Heart right ventricle (tissue), 16 donors: ENCODE data around the gene TRMU. TPM values are rescaled to one million over a fixed set of nuclear protein-coding genes. Genes with fewer than 3 reads are reported as not detected.
"Not testable (repeated sequence)": the region's sequence is repeated elsewhere in the genome, so short reads cannot be mapped to it uniquely, and the experiment has no call there.

Experiments used
- ATAC-seq, 8 donors: fragments of 200-7000 bp; cut with Tn5 transposase; one replicate each; pipeline ENCODE4 v1.9.1; 2020; ENCODE audit warnings: mild to moderate bottlenecking in 8 of 8, moderate library complexity in 8 of 8, moderate number of reproducible peaks in 1 of 8
- DNase-seq, 2 donors: peaks; one replicate each; pipeline ENCODE4 v3.0.0-alpha.2; 2020
- H3K27ac ChIP-seq, 10 donors: fragments of 200-600 bp; sonication (generic) in 2 of 10; one replicate each; pipeline versions ENCODE4 v1.5.0 to v1.8.0; 2020 to 2022; ENCODE audit warnings: mild to moderate bottlenecking in 3 of 10
- H3K27me3 ChIP-seq, 7 donors: fragments of 200-600 bp; one replicate each; pipeline ENCODE4 v1.8.0; 2021 to 2022; ENCODE audit warnings: mild to moderate bottlenecking in 2 of 7
- H3K36me3 ChIP-seq, 9 donors: fragments of 200-600 bp; sonication (generic) in 1 of 9; one replicate each; pipeline versions ENCODE4 v1.5.0 to v1.8.0; 2020 to 2022; ENCODE audit warnings: mild to moderate bottlenecking in 2 of 9
- H3K4me1 ChIP-seq, 9 donors: fragments of 200-600 bp; sonication (generic) in 1 of 9; one replicate each; pipeline versions ENCODE4 v1.5.0 to v1.8.0; 2020 to 2022; ENCODE audit warnings: mild to moderate bottlenecking in 4 of 9
- H3K4me3 ChIP-seq, 10 donors: fragments of 200-600 bp; sonication (generic) in 2 of 10; one replicate each; pipeline versions ENCODE4 v1.5.0 to v1.8.0; 2020 to 2022; ENCODE audit warnings: mild to moderate bottlenecking in 7 of 10, moderate library complexity in 2 of 10
- H3K9me3 ChIP-seq, 11 donors: fragments of 200-600 bp in 10 of 11; sonication (generic) in 2 of 11; one replicate each; pipeline versions ENCODE4 v1.5.0 to v1.8.0; 2013 to 2022; ENCODE audit warnings: mild to moderate bottlenecking in 2 of 11, control low read depth in 1 of 11, moderate library complexity in 1 of 11
- CTCF ChIP-seq, 9 donors: fragments of 200-600 bp; sonication (generic) in 2 of 9; IDR thresholded peaks; one replicate each; pipeline versions ENCODE4 v1.5.0 to v1.8.0; 2021 to 2022; ENCODE audit warnings: antibody characterized with exemption in 9 of 9, mild to moderate bottlenecking in 5 of 9, moderate library complexity in 1 of 9
- WGBS, 2 donors: extraction: QIAGEN DNeasy Blood & Tissue Kit; methylation state at CpG; one replicate each; pipeline ENCODE4 v1.1.7; 2013; ENCODE audit warnings: inconsistent platforms in 1 of 2; 5-methylcytosine and 5-hydroxymethylcytosine counted together
- intact Hi-C, 10 donors: fragments of 100-400 bp; cut with DNase I; formaldehyde crosslinking; loops; one replicate each; pipeline versions ENCODE4 v1.11.1 to v1.14.2; 2022
- polyA plus RNA-seq, 2 donors: library from polyadenylated mRNA; stranded (reverse); fragments of 200-250 nt; gene quantifications; one replicate each; pipeline ENCODE4 v1.2.3, GENCODE V29; 2013
- total RNA-seq, 10 donors: library from RNA; stranded (reverse); fragmentation: NEBNext Ultra II Directional in 3 of 10; extraction: Animal tissue kit (Norgen Biotek cat#: 25700) in 3 of 10; gene quantifications; one replicate each; pipeline versions ENCODE4 v1.2.1 to v1.2.4, GENCODE V29; 2021 to 2023
- donor health status: Arrhythmogenic right ventricular cardiomyopathy.
- donor health status: ischemic (EF 13 %, LVEDD 7.1; RV severe dilation, severe dysfunction).
- donor health status: healthy with polysubstance abuse.
- donor health status: DM: no; HTN: yes; CAD: no.
- donor health status: DM: no; HTN: no; CAD: no.
- donor health status: ischemic (EF 25% LVEDD 6.9; RV normal size, moderate dysfunction).
- donor health status: ischemic (EF 25% LVEDD 5.7; RV mildly dilated, moderate dysfunction).
- donor health status: healthy.
- donor health status: DM: yes; HTN: yes; CAD: no.
- donor health status: Ischemic cardiomyopathy.
- donor health status: ischemic (EF 35%, LVEDD 5.7; RV mildly dilated, moderate dysfunction).
- donor health status: nonischemic (EF 11% LVEDD 7.7; RV severe dilation, severe dysfunction).
- donor health status: DM: yes; HTN: yes; CAD: no.
- donor health status: PGD.
- donor health status: ischemic (EF 29% LVEDD 5.4; RV normal size, mild dysfunction).
- donor health status: nonischemic (EF 23%, LVEDD 6.1; RV moderate dilation, normal function).

Gene TRMU
- total and polyA plus RNA-seq, 12 donors, result 22.1 to 80.5 (median 31.1) TPM

- ATAC-seq (no peak), DNase-seq (no peak)
- intact Hi-C loops, result loop anchor here in 6 of 10 donors (2.0 to 10.0 kb wide), 4 partner anchors 183 to 320 kb away; no protein-coding TSS in a partner anchor
These were observed 23.5 kb upstream of the TRMU start for GRCh38 chr22:46312056-46312455.

GRCh38 chr22:46312848-46313247 lies 22.7 kb upstream of the TRMU start:
- H3K4me3 ChIP-seq, H3K9me3 ChIP-seq, DNase-seq, H3K27me3 ChIP-seq, H3K27ac ChIP-seq, ATAC-seq: not testable (repeated sequence)
- peaks cover 0 to 10% (median 0%) of the 10 kb centered on the region in 9 donors for H3K4me1 ChIP-seq
- intact Hi-C loops, result loop anchor here in 6 of 10 donors (2.0 to 10.0 kb wide), 4 partner anchors 184 to 321 kb away; no protein-coding TSS in a partner anchor
- H3K36me3 ChIP-seq, result peaks cover 0 to 62% (median 0%) of the 10 kb centered on the region in 9 donors
- 94 to 97% methylated on average over 2 of the region's 2 CpGs for WGBS, 2 donors

More at GRCh38 chr22:46312056-46312455, 23.5 kb upstream of the TRMU start:
- Histone ChIP-seq H3K27ac (no peak overlapping the region), H3K4me1 (peaks cover 0 to 10% (median 0%) of the 10 kb centered on the region in 9 donors), H3K9me3 (no peaks in the 10 kb centered on the region), H3K4me3 (no peak overlapping the region), H3K27me3 (no peaks in the 10 kb centered on the region), H3K36me3 (peaks cover 0 to 54% (median 0%) of the 10 kb centered on the region in 9 donors)
- TF ChIP-seq CTCF (IDR thresholded peaks at IDR 0.05), result no peak
- WGBS, 2 donors, result 97% methylated on average over 8 of the region's 8 CpGs

GRCh38 chr22:46315976-46316375 lies 19.5 kb upstream of the TRMU start:
- no peak for ATAC-seq
- intact Hi-C loops, result loop anchor here in 7 of 10 donors (2.0 to 10.0 kb wide), 3 partner anchors 193 to 324 kb away; no protein-coding TSS in a partner anchor
- WGBS, 2 donors, result 92 to 98% methylated on average over 12 of the region's 12 CpGs
- Histone ChIP-seq H3K36me3 (peaks cover 0 to 63% (median 0%) of the 10 kb centered on the region in 9 donors), H3K27me3 (no peaks in the 10 kb centered on the region), H3K9me3 (no peaks in the 10 kb centered on the region), H3K27ac (no peak overlapping the region), H3K4me3 (no peak overlapping the region), H3K4me1 (peaks cover 0 to 4% (median 0%) of the 10 kb centered on the region in 9 donors)
- DNase-seq, result no peak
- TF ChIP-seq CTCF (IDR thresholded peaks at IDR 0.05), result no peak

GRCh38 chr22:46317646-46318045 lies 17.9 kb upstream of the TRMU start:
- Histone ChIP-seq H3K4me3 (no peak overlapping the region), H3K27ac (no peak overlapping the region), H3K9me3 (no peaks in the 10 kb centered on the region), H3K27me3 (no peaks in the 10 kb centered on the region), H3K4me1 (peaks cover 0 to 4% (median 0%) of the 10 kb centered on the region in 9 donors), H3K36me3 (peaks cover 0 to 64% (median 0%) of the 10 kb centered on the region in 9 donors)
- ATAC-seq (no peak), DNase-seq (no peak)
- no peak for TF ChIP-seq CTCF (IDR thresholded peaks at IDR 0.05)
- intact Hi-C loops, result loop anchor here in 4 of 10 donors (2.0 to 10.0 kb wide), 3 partner anchors 195 to 325 kb away; no protein-coding TSS in a partner anchor
- 91 to 93% methylated on average over 20 of the region's 20 CpGs for WGBS, 2 donors

GRCh38 chr22:46318576-46318975 lies 16.9 kb upstream of the TRMU start:
- no peaks in the 10 kb centered on the region for H3K27me3 ChIP-seq
- no peak overlapping the region for H3K27ac ChIP-seq
- H3K9me3 ChIP-seq, result no peaks in the 10 kb centered on the region
- no peak for TF ChIP-seq CTCF (IDR thresholded peaks at IDR 0.05)
- peaks cover 0 to 68% (median 0%) of the 10 kb centered on the region in 9 donors for H3K36me3 ChIP-seq
- peaks cover 0 to 4% (median 0%) of the 10 kb centered on the region in 9 donors for H3K4me1 ChIP-seq
- no peak for ATAC-seq
- no peak for DNase-seq
- intact Hi-C loops, result loop anchor here in 3 of 10 donors (5.0 to 10.0 kb wide), 2 partner anchors 324 to 326 kb away; no protein-coding TSS in a partner anchor
- no peak overlapping the region for H3K4me3 ChIP-seq
- WGBS, 2 donors, result 92% methylated on average over 15 of the region's 15 CpGs
